Stimulated activated naive CD8-positive, alpha-beta T cell treated with anti-CD3 and anti-CD28 coated beads, Interleukin-15, Interleukin-2, amounts not matched to agents 100 U/mL and 50 U/mL, for 24 hours (primary cell): Measurements from ENCODE around the gene TRIM58.
A peak's percentile ranks its signal among the peaks of the same experiment; 100 is the strongest.

Experiments
- ATAC-seq: fragments of 150-1000 bp; cut with Tn5 transposase; one replicate; pipeline ENCODE4 v1.10.0; 2021
- DNase-seq: peaks from one replicate; pipeline ENCODE4 v3.0.0; 2021

Gene TRIM58, protein sequence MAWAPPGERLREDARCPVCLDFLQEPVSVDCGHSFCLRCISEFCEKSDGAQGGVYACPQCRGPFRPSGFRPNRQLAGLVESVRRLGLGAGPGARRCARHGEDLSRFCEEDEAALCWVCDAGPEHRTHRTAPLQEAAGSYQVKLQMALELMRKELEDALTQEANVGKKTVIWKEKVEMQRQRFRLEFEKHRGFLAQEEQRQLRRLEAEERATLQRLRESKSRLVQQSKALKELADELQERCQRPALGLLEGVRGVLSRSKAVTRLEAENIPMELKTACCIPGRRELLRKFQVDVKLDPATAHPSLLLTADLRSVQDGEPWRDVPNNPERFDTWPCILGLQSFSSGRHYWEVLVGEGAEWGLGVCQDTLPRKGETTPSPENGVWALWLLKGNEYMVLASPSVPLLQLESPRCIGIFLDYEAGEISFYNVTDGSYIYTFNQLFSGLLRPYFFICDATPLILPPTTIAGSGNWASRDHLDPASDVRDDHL

GRCh38 chr1:247857069-247857984, at the start of gene TRIM58:
Gene TRIM58 (plus strand): TSS chr1:247857187. CDS start chr1:247857247, 60 bp downstream.
- DNase-seq (peak; percentile 50), ATAC-seq (peak; percentile 82)

DNA sequence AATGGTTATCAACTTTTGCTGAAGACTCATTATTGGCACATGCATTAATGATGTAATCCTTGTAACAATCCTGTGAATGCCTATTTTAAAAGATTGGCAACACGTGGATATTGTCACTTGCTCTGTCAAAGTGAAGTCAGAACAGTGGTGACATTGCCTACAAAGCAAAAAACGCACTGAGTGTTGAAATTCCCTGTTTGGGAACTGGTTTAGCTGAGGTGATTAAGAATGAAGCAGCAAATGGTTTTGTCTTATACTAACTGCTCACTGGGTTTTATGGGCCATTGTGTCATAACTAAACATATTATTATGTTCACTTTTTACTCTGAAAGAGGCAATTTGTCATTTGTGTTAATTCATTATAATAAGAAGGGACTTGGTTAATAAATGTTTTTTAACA, 44.4 kb upstream of the TRIM58 start:
- DNase-seq, result no peak
- no peak for ATAC-seq

DNA sequence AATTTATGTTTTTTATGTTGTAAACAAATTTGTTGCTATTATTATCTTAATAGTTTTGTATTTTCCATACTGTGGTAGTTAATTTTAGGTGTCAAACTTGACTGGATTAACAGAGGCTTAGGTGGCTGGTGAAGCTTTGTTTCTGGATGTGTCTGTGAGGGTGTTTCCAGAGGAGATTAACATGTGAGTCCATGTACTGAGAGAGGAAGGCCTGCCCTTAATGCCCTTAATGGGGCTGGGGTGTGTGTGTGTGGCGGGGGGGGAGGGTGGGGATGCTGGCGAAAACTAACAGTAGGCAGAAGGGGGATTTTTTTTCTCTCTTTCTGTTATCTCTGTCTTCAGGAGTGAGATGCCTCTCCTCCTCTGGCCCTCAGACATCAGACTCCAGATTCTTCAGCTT, 34.9 kb upstream of the TRIM58 start:
- DNase-seq, result no peak

GRCh38 chr1:247824023-247824422, 33.0 kb upstream of the TRIM58 start, which contains the start of gene OR14A16:
Gene OR14A16 (minus strand): TSS chr1:247824119. CDS start chr1:247815729, 8,390 bp downstream.
- ATAC-seq (no peak), DNase-seq (no peak)

More for the DNA sequence above, 34.9 kb upstream of the TRIM58 start:
- ATAC-seq, result no peak

- DNase-seq (no peak), ATAC-seq (no peak)
These were observed 31.6 kb upstream of the TRIM58 start for GRCh38 chr1:247825362-247825761.

DNA sequence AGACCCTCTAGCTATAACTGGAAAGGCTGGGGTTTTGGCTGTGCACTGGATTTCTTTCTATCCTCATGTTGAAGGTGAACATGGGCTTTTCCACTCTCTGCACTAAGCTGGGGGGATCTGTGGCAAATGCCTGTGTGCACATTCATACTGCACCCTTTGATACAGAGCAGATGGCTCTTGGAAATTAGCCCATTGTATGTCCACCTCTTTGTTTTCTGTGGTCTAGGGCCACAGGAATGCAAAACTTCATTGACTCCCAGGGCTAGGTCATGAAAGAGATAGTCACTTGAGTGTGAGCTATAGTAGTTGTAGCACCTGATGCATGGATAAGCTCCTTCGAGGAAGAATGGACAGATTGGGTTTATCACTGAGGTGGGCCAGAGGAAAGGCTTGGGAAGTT, 27.3 kb upstream of the TRIM58 start:
- ATAC-seq, result no peak
- no peak for DNase-seq

- ATAC-seq (no peak), DNase-seq (no peak)
These were observed 23.4 kb upstream of the TRIM58 start for GRCh38 chr1:247833601-247834000.

- ATAC-seq (no peak), DNase-seq (no peak)
These were observed 16.2 kb upstream of the TRIM58 start for GRCh38 chr1:247840818-247841217.

GRCh38 chr1:247841796-247842195, 15.2 kb upstream of the TRIM58 start, which contains the start of gene OR11L1:
Gene OR11L1 (minus strand): TSS chr1:247841896. CDS start chr1:247841896, 0 bp downstream.
- DNase-seq (no peak), ATAC-seq (no peak)

- no peak for DNase-seq
- ATAC-seq, result no peak
These were observed 13.6 kb upstream of the TRIM58 start for GRCh38 chr1:247843411-247843810.

DNA sequence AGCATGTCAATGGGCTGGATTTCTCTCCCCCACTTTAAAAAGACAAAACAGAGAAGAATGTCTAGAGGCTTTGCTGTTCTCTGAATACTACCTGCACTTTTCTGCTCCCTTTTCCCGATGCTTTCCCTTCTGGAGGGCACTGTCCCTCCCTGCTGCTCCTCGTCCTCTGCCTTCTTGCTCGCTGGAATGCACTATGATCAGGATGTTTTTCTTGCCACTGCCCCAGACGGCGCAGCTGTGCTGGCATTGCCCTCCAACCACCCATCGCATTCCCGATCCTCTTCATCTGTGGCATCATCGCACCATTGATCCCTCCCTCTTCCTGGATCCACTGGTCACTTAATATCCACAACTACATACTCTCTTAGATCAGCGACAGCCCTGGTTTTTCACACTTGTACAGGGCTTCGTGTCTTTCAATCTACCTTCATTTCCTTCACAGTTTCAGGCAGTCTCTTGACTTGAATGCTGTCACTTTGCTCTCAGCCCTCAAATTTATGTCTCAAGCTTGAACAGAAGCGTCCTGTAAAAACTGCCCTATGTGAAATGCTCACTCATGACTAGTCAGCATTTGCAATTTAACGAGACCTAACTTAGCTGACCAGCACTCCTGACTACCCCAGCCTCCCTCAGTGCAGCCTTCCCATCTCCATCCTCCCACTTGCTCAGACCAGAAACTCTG, 11.8 kb upstream of the TRIM58 start:
- no peak for DNase-seq
- ATAC-seq, result no peak

GRCh38 chr1:247845693-247846017, 11.3 kb upstream of the TRIM58 start:
- no peak for DNase-seq
- no peak for ATAC-seq

- no peak for ATAC-seq
- DNase-seq, result no peak
These were observed 8.6 kb upstream of the TRIM58 start for GRCh38 chr1:247848346-247848745.

DNA sequence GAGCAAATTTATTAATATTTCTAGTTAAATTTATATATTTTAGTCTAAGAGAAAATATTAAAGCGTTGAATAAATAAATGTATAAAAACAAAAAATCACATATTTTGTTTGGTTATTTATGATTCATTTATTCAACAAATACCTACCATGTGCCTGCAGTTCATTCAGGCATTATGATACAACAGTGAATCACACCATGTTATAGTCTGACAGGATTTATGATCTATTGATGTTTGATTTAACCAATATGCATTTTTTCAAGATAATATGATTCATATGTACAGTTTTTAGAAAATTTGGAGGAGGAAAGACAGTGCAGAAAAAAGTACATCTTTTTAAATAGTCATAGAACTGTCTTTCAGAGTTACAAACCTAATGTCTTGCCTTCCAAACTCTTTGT, 7.4 kb upstream of the TRIM58 start:
- ATAC-seq (no peak), DNase-seq (no peak)

DNA sequence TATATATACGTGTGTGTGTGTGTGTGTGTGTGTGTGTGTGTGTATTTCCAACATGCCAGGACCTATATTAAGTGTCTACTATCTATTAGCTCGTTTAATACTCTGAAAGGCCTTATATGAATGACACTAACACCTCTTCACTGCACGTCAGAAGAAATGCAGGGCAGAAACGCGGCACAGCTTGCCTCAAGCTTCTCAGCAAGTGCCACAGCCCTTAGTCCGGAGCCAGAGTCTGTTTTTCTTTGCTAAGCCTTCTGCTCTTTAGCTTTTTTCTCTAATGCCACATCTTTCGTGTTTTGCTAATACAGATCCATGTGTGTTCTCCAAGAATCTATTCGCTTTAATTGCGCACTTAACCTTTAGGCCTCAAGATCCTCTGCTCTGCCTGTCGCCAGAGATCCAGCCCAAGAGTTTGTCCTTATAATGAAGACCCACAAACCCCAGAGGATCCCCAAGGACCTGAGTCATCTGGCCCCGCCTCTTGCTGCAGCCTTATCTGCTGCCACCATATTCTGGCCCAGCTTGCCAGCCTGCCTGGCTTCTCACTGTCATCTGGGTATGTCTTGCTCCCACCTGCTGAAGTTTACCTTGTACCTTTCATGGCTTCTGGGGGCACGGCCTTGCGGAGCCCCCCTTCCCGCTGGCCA, 2.0 kb upstream of the TRIM58 start:
- no peak for DNase-seq
- ATAC-seq, result no peak

GRCh38 chr1:247855911-247856310, 1.1 kb upstream of the TRIM58 start:
- no peak for ATAC-seq
- DNase-seq, result no peak

DNA sequence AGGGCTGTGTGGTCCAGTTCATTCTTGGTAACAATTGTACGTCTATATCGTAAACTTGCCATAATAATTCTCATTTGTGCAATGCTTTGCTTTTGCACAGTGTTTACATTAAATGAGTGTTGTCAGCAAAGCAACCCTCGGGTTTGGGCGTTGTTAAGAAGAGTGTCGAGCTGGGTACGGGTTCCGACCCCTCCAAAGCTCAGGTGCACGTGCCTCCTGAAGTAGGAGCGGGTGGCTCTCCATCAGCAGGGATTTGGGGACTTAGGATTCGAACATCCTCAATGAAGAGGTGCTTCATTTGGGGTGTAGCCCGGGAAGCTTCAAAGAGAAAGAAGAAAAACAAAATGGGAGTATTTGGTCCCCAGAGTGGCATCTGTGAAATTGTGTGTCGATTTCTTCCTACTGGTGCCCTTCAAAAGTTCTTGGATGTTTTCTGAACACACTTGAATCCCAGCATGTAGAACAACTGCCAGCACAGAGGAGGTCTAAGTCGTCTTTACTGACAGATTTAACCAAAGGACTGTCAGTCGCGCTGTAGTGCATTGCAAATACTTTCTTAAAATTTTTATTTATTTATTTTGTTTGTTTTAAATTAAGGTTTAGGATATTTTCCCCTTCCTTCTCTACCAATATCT, 1.1 kb downstream of the TRIM58 start:
- no peak for ATAC-seq
- no peak for DNase-seq

DNA sequence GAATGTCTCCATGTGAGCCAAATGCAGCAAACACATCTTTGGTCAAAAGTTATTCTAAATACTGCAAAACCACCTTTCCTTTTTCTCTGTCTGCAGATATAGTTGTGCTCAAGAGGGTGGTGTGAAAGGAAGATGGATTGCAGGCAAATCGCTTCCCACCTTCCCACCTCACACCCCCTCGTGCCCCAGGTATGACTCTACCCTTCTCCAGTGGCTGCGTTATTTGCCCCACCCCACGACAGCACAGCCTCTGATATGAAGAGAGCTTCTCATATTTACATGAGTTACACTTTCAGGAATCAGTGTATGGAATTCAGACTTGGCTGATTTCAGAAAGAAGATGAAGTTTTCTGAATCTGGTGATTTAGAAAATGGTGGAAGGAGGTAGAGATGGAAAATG, 5.8 kb downstream of the TRIM58 start:
- DNase-seq (no peak), ATAC-seq (no peak)

GRCh38 chr1:247864644-247865043, 7.7 kb downstream of the TRIM58 start:
- ATAC-seq (no peak), DNase-seq (no peak)

DNA sequence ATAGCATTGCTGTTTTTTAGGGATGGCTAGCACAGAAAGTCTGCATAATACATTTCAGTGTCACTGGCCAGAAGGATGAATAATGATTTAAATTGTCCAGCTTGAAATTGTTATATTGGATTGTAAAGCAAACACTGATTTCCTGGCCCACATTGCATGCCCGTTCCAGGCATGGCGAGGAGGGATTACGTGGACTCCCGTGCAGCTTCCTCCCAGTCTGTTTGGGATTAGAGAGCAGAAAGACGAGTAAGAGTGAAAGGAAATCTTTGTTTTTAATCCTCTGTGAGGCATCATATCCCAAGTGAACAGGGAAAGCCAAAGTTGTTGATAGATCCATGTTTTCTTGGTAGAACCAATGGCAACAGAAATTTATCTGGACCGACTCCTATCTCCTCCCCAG, 8.4 kb downstream of the TRIM58 start:
- no peak for ATAC-seq
- DNase-seq, result no peak

DNA sequence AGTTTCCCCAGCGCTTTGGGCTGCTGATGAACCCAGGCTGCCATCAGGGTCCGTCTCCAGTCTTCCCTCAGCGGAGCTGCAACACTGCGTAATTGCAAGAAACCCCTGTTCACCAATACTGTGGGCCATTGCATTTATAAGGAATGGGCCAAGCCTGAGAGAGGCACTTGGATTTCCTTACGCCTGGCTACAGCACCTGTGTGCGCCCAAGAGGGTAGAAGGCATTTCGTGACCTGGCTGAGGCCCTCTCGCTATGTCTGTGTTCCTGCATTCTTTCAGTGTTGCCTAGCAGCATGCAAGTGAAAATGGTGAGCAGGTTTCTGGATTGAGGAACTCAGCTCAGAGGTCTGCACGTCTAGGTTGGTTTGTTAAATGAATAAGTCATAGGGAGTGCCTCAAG, 26.4 kb downstream of the TRIM58 start:
- ATAC-seq (no peak), DNase-seq (no peak)
